NB4 (cell line): ENCODE results near the gene EIF3A.

ENCODE experiments used
- CTCF ChIP-seq: IDR thresholded peaks from one replicate; pipeline ENCODE4 v1.5.1; 2012; ENCODE audit warnings: low read depth, low read length
- MYC ChIP-seq: IDR thresholded peaks from 2 replicates; pipeline ENCODE4 v1.6.1; 2011; ENCODE audit warnings: low read depth, low read length
- POLR2A ChIP-seq: IDR thresholded peaks from 2 replicates; pipeline ENCODE4 v1.6.1; 2011; ENCODE audit warnings: mild to moderate bottlenecking; ENCODE audit not compliant: insufficient read length; ENCODE audit errors: extremely low read depth
- TF ChIP-seq, protein P1 (sequence below): IDR thresholded peaks from 2 replicates; pipeline ENCODE4 v1.6.1; 2011; ENCODE audit warnings: low read depth, low read length

GRCh38 chr10:119055472-119055871 is 25.1 kb downstream of the EIF3A start:
- TF ChIP-seq POLR2A (no peak), CTCF (no peak), MYC (no peak)
- TF ChIP-seq, protein P1, sequence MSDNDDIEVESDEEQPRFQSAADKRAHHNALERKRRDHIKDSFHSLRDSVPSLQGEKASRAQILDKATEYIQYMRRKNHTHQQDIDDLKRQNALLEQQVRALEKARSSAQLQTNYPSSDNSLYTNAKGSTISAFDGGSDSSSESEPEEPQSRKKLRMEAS: no peak
